GM19468 (cell line): ENCODE data around the gene QDPR.
"Not testable (repeated sequence)": the region's sequence is repeated elsewhere in the genome, so short reads cannot be mapped to it uniquely, and the experiment has no call there.

Experiments
- ATAC-seq: cut with Tn5 transposase; IDR thresholded peaks from one replicate; pipeline ENCODE4 v1.9.1; 2021; ENCODE audit warnings: mild to moderate bottlenecking, moderate library complexity, moderate number of reproducible peaks; ENCODE audit not compliant: unreplicated experiment; ENCODE audit errors: extremely low read depth

QDPR gene

GRCh38 chr4:17511950-17512795, at the start of gene QDPR:
Gene QDPR, minus strand, starts transcription at chr4:17512090. Its CDS starts 36 bp downstream, at chr4:17512054.
- ATAC-seq, result peak; percentile 91

- no peak for ATAC-seq
Measured at GRCh38 chr4:17561195-17561909, 49.5 kb upstream of the QDPR start.

- ATAC-seq, result no peak
Measured at GRCh38 chr4:17560065-17560673, 48.3 kb upstream of the QDPR start.

GRCh38 chr4:17559709-17560048, 47.8 kb upstream of the QDPR start:
- no peak for ATAC-seq

- no peak for ATAC-seq
Measured at GRCh38 chr4:17558941-17559708, 47.2 kb upstream of the QDPR start.

- no peak for ATAC-seq
Measured at GRCh38 chr4:17557880-17558279, 46.0 kb upstream of the QDPR start.

- no peak for ATAC-seq
Measured at GRCh38 chr4:17556498-17556897, 44.6 kb upstream of the QDPR start.

GRCh38 chr4:17554568-17554967, 42.7 kb upstream of the QDPR start:
- ATAC-seq, result no peak

GRCh38 chr4:17552427-17552826, 40.5 kb upstream of the QDPR start:
- no peak for ATAC-seq

- ATAC-seq, result no peak
Measured at GRCh38 chr4:17550549-17550948, 38.7 kb upstream of the QDPR start.

- no peak for ATAC-seq
Measured at GRCh38 chr4:17546678-17547077, 34.8 kb upstream of the QDPR start.

GRCh38 chr4:17546222-17546621, 34.3 kb upstream of the QDPR start:
- no peak for ATAC-seq

- ATAC-seq, result no peak
Measured at GRCh38 chr4:17545374-17546140, 33.7 kb upstream of the QDPR start.

GRCh38 chr4:17544831-17545234, 32.9 kb upstream of the QDPR start:
- no peak for ATAC-seq

GRCh38 chr4:17544205-17544604, 32.3 kb upstream of the QDPR start:
- no peak for ATAC-seq

- ATAC-seq, result not testable (repeated sequence)
Measured at GRCh38 chr4:17537060-17537459, 25.2 kb upstream of the QDPR start.

- no peak for ATAC-seq
Measured at GRCh38 chr4:17535906-17536305, 24.0 kb upstream of the QDPR start.

GRCh38 chr4:17535242-17535641, 23.4 kb upstream of the QDPR start:
- ATAC-seq, result no peak

- no peak for ATAC-seq
Measured at GRCh38 chr4:17534705-17535104, 22.8 kb upstream of the QDPR start.
